Fibroblast of the aortic adventitia (primary cell): Measurements from ENCODE around the gene TBL2. TPM values are rescaled to one million over a fixed set of nuclear protein-coding genes. Genes with fewer than 3 reads are reported as not detected.

ENCODE experiments used
- DNase-seq: peaks from one replicate; pipeline ENCODE4 v3.0.0-alpha.2; 2010; ENCODE audit warnings: low read depth
- H3K4me3 ChIP-seq: 2 replicates; pipeline ENCODE4 v1.5.1; 2011; ENCODE audit warnings: low read depth, mild to moderate bottlenecking, control low read depth, low read length, moderate library complexity
- total RNA-seq: library from RNA; depleted of rRNA; stranded (reverse); fragments of >200 nt; gene quantifications from 2 replicates; pipeline ENCODE4 v1.2.3, GENCODE V29; 2012; ENCODE audit warnings: low replicate concordance
- TF ChIP-seq, protein P1 (sequence below): IDR thresholded peaks from 2 replicates; pipeline ENCODE4 v1.5.1; 2011; ENCODE audit warnings: mild to moderate bottlenecking, low read length, control low read depth, inconsistent platforms; ENCODE audit not compliant: insufficient read depth

TBL2 gene
- total RNA-seq, 1 donor = 44.6 TPM

DNA sequence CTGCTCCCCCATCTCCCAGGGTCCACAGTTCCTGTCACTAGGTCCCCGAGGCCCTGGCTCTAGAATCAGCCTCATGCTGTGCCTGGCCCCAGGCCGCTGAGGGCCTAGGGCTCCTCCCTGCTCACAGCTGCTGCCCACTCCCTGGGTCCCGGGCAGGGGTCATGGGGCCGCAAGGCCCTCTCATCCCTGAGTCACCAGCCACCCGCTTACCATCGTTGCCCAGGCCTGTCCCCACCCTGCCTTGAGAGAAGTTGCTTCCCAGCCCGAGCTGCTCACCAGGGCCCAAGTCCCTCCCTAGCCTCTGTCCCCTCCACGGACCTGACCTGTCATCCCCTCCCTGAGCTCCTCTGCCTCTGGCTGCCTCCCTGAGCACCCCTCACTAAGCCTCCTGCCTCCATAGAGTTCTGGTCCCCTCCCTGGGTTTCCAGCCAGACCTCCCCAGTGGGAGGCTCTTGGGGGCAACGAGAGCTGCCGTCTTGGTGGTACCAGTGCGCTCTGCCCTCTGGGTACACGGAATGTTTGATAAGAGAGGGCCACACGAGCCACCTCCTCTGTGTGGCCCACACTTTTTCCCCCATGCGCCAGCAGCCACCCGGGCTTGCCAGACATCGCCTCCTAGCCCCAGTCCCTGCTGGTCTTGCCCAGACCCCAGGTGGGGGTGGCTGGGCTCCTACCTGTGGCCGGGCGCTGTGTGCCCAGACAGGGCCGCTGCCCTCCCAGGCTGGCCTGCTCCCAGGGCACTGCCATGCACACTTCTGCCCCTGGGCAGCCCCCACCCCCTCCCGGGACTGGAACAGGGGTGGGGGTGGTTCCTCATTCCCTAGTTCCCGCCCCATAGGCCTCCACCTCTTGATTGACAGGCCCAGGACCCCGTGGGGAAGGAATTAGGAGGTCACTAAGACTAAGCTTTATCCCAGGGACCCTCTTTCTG is 24.6 kb upstream of the TBL2 start:
- no peak overlapping the region for H3K4me3 ChIP-seq
- DNase-seq = no peak
- TF ChIP-seq, protein P1, sequence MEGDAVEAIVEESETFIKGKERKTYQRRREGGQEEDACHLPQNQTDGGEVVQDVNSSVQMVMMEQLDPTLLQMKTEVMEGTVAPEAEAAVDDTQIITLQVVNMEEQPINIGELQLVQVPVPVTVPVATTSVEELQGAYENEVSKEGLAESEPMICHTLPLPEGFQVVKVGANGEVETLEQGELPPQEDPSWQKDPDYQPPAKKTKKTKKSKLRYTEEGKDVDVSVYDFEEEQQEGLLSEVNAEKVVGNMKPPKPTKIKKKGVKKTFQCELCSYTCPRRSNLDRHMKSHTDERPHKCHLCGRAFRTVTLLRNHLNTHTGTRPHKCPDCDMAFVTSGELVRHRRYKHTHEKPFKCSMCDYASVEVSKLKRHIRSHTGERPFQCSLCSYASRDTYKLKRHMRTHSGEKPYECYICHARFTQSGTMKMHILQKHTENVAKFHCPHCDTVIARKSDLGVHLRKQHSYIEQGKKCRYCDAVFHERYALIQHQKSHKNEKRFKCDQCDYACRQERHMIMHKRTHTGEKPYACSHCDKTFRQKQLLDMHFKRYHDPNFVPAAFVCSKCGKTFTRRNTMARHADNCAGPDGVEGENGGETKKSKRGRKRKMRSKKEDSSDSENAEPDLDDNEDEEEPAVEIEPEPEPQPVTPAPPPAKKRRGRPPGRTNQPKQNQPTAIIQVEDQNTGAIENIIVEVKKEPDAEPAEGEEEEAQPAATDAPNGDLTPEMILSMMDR = no peak

DNA sequence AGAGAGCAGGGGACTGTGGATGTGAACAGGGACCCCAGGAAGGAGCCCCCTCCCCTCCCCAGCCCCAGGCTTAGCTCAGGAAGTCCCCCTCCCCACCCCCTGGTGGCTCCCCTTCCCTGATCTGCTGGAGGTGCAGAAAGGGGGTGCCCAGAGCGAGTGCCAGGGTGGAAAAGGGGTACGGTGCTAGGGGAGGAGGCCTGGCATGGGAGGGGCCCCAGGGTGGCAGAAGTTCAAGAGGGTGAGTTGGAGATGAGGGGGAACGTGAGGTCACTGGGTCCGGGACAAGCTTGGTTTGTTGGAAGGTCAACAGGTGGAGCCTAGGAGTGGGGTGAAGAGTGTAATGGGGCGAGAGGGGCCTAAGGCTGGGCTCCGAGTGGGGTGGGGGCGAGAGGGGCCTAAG is 21.5 kb upstream of the TBL2 start:
- TF ChIP-seq, protein P1 = no peak
- no peak overlapping the region for H3K4me3 ChIP-seq
- DNase-seq = no peak

DNA sequence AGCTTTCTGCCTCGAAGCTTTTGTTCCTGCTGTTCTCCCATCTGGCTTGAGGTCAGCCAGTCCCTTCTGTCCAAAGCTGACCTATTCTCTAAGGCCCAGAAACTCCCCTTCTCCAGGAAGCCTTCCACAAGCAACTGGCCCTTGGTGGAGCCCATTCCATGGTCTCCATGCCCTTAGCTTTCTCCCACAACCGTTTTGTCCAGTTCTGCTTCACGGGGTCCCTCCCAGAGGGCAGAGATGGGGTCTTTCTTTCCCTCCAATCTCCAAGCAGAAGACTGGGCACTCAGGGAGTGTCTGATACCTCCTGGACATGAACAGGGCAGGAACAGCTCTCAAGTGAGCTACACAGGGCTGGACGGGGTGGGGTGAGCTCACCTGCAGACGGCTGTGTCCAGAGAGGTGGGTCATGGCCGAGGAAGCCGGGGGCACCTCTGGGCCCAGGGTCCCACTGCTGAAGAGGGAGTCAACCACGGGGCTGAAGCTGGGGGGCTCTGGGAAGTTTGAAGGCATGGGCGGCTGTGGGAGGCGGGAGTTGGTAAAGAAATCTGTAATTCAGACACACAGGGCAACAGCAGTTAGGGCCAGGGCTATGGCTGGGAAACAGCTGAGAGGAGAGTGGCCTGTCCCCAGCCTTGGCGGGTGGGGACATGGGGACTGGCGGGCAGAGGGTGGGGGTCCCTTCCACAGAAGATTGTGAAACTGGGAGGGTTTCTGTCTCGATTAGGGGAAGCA is 20.9 kb upstream of the TBL2 start:
- TF ChIP-seq, protein P1 = no peak
- DNase-seq = no peak
- no peak overlapping the region for H3K4me3 ChIP-seq

DNA sequence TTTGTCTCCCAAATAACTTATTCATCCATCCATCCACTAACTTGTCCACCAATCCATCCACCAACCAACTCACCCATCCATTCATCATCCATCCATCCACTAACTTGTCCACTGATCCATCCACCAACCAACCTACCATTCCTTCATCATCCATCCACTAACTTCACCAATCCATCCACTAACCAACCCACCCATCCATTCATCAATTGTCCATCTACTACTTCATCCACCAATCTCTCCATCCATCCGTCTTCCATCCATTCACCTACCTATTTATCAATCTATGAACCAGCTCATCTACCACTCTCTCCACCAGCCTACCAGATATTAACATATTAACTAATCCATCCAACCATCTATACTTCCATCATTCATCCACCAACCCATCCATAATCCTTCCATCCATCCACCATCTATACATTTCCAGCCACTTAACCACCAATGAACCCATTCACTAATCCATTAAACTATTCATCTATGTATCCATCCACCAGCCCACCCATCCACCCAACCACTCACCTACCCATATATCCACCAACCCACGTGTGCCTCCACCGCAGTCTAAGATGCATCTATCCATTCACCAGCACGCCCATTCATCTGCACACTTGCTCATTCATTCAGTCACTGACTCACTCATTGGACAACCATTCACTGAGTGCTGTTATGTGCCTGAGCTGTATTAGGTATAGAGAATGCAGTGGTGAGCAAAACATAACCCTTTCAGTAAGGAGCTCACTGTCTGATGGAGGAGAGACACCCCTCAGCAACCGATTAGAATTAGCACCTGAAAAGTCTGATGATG is 19.8 kb upstream of the TBL2 start:
- DNase-seq = no peak
- H3K4me3 ChIP-seq = no peak overlapping the region
- TF ChIP-seq, protein P1 = no peak

- TF ChIP-seq, protein P1 = no peak
- no peak for DNase-seq
Observed at GRCh38 chr7:73596191-73597065, 18.0 kb upstream of the TBL2 start.

GRCh38 chr7:73595358-73595757 is 17.0 kb upstream of the TBL2 start:
- TF ChIP-seq, protein P1 = no peak
- no peak overlapping the region for H3K4me3 ChIP-seq
- DNase-seq = no peak

More at GRCh38 chr7:73596191-73597065, 18.0 kb upstream of the TBL2 start:
- no peak overlapping the region for H3K4me3 ChIP-seq
